Hematopoietic multipotent progenitor cell treated with erythropoietin and hydrocortisone succinate and interleukin-3 and kit ligand, for 6 days (in vitro differentiated cells): ENCODE data around the gene FTCD.

Source experiments
- DNase-seq: peaks from one replicate; pipeline ENCODE4 v3.0.0-alpha.2; 2015

Gene FTCD

DNA sequence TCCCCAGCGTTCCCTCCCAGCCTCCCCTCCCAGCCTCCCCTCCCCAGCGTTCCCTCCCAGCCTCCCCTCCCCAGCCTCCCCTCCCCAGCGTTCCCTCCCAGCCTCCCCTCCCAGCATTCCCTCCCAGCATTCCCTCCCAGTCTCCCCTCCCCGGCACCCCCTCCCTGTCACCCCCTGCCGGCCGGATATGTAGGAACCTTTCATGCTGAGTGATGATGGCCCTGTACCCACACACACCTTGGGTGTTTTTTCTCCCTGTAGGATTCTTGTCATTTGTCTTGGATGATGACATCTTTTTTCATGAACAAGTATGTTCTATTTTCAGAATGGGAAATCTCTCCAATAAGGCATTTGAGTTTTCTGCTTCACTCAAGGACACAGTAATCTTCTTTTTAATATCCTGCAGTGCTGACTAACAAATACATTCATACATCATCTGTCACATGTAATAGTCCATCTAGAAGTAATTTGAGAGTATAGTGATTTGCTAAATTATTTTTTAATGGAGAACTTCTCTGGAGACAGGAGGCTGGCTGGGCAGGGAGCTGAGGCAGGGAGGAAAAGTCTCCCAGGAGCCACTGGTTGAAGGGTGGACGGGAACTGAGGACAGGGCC is 19.5 kb downstream of the FTCD start:
- no peak for DNase-seq

DNA sequence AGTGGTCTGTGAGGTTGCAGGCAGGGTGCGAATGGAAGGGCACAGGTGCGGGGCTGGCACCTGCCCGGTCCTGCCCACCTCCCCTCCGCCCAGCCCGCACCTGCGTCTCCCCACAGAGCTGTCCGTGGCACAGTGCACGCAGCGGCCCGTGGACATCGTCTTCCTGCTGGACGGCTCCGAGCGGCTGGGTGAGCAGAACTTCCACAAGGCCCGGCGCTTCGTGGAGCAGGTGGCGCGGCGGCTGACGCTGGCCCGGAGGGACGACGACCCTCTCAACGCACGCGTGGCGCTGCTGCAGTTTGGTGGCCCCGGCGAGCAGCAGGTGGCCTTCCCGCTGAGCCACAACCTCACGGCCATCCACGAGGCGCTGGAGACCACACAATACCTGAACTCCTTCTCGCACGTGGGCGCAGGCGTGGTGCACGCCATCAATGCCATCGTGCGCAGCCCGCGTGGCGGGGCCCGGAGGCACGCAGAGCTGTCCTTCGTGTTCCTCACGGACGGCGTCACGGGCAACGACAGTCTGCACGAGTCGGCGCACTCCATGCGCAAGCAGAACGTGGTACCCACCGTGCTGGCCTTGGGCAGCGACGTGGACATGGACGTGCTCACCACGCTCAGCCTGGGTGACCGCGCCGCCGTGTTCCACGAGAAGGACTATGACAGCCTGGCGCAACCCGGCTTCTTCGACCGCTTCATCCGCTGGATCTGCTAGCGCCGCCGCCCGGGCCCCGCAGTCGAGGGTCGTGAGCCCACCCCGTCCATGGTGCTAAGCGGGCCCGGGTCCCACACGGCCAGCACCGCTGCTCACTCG is 23.3 kb downstream of the FTCD start:
- no peak for DNase-seq

DNA sequence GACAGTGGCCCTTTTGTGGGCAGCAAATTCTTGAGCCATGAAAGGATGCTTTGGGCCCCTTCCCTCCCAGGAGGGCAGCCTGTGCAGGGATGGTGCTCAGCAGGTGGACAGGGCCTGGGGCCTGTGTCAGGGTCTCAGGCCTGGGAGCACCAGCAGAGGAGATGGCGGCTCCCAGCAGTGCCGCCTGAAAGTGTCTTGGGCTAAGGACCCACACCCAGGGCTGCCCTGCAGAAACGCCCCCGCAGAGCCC is 23.9 kb downstream of the FTCD start:
- no peak for DNase-seq

DNA sequence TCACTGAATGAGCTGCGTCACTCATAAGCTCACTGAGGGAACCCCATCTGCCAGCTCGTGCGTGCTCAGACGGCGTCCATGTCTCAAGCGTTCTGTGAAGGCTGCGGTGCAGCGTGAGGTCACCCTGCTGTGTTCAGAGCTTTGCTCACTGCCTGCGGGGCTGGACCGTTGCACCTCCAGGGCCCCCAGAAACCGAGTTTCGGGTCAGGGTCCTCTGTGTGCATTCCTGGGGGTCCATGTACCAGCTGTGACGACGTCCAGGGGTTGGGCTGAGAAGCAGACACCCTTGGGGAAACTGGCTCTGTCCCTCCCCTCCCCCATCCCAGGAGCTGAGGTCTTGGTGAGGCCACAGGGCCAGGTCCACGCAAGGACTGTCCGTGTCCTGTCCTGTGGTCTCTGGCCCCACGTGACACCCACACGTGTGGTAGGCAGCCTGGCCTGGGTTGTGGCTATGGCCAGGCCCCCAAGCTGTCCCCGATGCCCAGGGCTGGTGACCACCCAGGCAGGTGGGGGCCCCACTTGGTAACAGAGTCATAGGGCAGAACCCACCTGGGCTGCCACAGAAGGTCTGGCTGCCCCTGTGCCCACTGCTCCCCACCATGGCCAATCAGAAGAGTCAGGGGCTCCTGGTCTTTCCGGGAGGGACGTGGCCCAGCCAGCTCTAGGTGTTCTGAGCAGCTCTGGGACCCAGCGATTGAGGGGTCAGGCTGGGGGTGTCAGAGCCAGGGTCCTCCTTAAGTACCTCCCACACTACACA is 24.4 kb downstream of the FTCD start:
- no peak for DNase-seq

DNA sequence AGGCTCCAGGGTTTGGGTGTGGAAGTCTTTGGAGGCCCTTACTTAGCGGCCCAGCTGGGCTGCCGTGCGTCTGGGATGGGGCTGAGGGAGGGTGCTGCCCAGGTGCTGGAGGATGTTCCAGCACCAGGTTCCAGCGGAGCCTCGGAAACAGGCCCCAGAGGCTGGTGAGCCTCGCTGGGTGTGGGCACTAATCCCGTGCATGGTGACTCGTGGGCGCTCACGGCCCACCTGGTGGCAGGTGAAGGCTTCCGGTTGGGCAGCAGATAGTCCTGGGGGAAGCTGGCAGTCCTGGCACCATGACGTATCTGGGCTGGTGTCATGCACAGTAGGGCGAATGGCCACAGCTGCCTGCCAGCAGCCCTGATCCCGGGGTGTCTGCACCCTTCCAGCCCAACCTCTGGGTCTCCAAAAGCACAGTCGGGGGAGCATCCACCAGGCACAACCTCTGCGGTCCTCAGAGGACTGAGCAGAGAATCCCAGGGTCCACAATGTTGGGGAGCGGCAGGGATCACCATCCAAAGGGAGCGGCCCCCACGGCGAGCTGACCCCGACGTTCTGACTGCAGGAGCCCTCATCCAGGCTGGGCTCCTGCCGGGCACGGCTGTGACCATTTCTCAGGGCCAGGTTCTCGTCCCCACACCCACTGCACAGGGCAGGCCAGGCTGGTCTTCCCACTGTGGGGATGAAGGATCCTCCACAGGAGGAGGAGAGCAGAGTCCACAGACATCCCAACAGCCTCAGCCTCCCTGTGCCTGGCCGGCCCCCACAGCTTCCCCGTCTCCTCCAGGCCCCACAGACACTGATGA is 25.3 kb downstream of the FTCD start:
- DNase-seq: no peak

DNA sequence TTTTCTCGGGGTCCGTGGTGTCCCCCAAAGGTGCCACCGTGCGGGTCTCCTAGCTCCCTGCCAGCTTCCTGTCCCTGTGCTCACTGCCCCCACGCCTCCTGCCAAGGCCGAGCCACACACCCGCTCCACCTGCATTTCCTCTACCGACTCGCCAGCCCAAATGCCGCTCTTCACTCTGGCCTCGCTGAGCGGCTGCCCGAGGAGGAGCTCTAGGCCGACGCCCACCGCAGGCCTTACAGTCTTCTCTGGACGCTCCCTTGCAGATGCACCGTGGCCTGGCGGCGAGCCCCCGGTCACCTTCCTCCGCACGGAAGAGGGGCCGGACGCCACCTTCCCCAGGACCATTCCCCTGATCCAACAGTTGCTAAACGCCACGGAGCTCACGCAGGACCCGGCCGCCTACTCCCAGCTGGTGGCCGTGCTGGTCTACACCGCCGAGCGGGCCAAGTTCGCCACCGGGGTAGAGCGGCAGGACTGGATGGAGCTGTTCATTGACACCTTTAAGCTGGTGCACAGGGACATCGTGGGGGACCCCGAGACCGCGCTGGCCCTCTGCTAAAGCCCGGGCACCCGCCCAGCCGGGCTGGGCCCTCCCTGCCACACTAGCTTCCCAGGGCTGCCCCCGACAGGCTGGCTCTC is 26.3 kb downstream of the FTCD start:
- no peak for DNase-seq

DNA sequence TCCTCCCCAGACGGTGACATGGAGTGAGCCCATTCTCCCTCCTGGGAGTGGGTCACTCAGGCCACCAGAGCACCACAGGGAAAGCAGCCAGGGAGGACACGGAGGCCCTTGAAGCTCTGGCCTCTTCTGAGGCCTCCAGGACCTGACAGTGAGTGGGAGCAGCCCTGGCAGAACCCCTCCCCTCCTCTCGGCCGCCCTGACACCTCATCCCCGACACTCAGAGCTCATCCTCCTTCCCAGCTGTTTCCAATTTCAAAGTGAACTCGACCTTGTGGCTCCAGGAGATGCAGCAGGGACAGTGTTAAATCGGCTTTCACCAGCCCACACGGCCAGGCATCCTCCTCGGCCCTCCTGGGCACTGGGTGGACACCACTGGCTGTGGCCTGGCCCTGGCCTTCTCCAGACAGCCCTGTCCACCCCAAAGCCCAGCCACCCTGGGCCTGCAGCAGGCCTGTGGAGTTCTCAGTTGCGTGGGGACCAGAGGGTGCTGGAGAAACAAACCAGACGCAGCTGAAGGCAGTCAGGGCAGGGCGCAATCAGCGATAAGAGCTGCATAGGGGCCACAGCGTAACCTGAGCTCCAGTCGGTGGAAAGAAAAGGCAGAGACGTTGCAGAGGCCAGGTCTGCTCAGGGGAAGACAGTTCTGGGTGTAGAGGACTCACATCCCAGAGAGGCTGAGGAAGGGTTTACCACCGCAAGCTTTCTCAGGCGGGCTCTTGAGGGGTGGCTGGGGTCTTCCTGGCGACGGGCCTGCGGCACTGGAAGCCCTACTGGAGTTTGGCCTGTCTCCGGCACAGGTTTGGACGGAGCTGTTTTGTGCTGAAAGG is 27.1 kb downstream of the FTCD start:
- no peak for DNase-seq

DNA sequence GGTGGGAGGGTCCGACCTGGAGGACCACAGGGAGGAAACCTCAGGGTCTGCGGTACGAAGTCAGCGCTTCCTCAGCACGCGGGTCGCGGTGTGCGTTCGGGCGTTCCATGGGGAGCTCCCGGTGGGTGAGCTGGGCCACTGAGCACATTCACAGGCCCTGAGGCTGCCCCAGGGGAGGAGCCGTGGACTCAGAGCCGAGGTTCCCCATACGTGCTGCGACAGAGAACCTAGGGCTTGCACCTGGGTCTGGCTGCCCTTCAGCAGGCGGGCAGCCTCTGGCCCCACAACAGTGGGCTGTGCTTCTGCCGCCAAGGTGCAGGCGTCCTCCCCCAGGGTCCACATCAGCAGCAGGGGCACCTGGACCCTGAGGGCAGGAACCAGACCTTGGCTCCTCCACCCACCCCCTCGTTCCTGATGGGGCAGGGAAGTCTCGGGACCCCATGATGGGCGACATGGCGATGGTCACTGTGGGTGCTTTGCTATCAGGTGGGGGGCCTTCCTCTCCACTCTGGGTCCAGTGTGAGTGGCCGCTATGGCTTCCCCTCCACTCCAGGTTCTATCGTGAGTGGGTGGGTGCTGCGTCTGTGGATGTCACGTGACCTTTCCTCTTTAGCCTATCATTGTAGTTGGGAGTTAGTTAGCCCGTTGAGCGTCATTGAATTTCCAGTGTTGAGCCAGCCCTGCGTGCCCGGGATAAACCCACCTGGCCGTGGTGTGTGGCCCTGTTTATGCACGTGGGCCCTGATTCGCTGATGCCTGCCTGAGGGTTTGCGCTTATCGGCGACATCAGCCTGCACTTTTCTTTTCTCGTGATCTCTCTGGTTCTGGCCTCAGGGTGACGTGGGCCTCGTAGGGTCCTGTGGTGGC is 27.9 kb downstream of the FTCD start:
- DNase-seq: no peak

DNA sequence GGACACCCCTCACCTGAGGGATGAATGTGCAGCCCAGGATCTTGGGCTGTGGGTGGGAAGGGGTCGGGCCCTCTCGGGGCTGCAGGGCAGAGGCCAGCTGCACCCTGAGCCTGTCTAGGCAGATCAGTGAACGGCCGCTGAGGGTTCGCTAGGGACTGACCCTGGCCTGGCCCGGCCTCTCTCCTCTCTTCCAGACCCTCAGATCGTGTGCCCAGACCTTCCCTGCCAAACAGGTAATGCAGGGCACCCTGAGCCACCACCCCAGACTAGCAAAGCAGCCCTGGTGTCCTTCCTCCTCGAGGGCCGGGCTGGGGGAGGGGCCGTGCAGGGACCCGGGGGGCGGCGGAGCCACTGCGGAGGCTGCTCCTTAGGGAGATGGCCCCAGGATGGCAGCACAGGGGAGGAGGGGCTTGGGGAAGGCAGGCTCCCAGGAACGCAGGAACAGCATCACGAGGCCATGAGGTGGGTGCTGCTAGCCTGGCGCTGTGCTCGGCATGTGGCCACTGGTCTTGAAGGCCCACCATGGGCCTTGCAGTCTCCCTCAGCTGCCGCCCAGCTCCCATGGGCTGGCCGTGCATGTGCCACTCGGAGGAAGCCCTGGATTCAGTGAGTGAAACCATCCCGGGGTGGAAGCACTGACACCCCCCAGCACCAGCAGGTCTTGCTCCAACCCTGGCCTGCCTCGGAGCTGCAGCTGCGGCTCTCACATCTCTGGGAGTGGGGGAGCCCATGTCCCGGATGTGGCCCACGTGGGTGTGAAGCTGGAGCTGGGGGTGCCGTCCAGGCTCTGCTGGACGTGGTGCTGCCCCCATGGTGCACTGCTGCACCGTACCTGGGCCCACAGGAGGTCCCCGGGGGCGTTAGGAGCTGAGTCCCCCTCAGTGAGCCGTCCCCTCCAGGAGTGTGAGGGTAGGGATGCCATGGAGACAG is 28.8 kb downstream of the FTCD start:
- DNase-seq: no peak

DNA sequence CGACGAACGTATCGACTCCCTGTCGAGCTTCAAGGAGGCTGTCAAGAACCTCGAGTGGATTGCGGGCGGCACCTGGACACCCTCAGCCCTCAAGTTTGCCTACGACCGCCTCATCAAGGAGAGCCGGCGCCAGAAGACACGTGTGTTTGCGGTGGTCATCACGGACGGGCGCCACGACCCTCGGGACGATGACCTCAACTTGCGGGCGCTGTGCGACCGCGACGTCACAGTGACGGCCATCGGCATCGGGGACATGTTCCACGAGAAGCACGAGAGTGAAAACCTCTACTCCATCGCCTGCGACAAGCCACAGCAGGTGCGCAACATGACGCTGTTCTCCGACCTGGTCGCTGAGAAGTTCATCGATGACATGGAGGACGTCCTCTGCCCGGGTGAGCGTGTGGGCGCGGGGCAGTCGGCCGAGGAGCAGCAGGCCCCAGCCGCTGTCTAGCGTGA is 29.5 kb downstream of the FTCD start:
- no peak for DNase-seq

DNA sequence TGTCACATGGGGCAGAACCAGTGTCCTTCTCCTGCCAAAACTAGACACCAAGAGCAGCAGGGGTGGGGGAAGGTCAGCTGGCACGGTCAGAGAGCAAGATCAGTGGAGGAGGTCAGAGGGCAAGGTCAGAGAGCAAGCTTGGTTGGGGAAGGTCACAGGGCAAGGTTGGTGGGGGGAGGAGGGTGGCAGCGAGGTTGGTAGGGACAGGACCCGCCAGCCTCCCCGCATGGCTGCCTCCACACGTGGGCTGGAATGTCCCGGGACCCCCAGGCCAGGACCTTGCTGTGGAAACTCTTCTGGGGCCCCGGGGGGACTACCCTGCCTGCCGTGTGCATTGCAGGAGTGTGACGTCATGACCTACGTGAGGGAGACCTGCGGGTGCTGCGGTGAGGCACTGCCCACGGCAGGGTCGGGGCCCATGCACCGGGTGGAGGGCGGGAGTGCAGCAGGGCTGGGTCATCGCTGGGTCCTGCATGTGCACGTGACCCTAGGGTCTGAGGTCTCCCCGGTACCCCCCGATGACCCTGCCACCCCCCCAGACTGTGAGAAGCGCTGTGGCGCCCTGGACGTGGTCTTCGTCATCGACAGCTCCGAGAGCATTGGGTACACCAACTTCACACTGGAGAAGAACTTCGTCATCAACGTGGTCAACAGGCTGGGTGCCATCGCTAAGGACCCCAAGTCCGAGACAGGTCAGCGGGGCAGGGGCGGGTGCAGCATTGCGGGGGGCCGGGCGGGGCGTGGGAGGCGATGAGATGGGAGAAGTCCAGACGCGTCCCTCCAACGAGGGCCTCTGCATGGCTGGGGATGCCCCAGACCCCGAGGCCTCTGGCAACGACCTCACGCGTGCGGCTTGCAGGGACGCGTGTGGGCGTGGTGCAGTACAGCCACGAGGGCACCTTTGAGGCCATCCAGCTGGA is 30.2 kb downstream of the FTCD start:
- DNase-seq: no peak

DNA sequence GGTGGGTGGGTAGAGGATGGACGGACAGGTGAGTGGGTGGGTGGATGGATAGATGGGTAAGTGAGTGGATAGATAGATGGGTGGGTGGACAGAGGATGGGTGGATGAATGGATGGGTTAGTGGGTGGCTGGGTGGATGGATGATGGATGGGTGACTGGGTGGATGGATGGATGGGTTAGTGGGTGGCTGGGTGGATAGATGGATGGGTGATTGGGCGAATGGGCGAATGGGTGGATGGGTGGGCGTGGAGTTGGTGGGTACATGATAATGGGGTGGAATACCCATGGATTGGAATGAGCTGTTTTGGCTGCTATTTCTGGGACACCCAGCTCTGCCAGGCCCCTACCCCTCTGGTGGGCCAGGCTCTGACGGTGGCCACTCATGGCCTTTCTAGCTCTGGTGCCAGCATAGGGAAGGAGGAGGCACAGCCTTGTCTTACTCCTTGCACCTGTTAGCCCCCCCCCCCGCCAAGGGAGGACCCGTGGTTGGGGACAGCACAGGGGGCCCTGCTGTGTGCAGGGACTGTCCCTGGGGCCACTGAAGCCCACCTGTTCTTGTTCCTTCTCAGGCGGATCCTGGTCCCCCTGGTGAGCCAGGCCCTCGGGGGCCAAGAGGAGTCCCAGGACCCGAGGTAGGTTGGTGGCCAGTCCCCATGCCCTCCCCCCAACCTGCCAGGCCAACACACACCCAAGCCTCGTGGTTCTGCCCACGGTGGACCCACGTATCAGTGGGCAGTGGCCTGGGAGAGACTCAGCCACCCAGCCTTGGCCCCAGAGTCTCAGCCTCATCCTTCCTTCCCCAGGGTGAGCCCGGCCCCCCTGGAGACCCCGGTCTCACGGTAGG is 31.1 kb downstream of the FTCD start:
- DNase-seq: no peak

DNA sequence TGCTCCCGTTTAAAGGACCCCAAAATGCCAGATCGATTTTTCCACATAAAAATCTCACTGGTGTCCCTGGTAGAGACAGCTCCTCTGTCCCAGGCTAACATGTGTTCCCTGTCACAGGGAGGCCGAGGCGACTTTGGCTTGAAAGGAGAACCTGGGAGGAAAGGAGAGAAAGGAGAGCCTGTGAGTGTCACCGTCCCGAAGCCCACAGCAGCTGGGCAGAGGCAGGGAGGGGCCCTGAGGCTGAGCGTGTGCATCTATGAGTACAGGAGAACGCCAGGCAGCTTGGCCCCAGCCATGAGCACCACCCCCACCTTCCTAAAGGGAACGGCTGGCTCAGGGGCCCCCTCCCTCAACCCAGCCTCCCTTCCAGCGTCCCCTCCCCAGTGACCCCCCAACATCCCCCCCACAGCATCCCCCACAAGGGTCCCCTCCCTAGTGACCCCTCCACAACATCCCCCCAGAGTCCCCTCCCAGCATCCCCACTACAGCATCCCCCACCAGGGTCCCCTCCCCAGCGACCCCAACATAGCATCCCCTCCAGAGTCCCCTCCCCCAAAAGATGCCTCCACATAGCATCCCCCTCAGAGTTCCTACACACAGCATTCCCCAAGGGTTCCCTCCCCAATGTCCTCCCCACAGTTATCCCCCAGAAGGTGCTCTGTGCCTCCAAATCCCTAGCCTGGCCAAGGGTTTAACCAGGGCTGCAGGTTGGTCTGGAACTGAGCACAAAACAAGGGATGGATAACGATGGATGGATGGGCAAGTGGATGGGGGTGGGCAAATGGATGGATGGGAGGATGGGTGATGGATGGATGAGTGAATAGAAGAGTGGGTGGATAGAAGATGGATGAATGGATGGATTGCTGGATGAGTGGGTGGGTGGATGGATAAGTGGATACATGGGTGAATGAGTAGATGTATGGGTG is 32.4 kb downstream of the FTCD start:
- DNase-seq: no peak

DNA sequence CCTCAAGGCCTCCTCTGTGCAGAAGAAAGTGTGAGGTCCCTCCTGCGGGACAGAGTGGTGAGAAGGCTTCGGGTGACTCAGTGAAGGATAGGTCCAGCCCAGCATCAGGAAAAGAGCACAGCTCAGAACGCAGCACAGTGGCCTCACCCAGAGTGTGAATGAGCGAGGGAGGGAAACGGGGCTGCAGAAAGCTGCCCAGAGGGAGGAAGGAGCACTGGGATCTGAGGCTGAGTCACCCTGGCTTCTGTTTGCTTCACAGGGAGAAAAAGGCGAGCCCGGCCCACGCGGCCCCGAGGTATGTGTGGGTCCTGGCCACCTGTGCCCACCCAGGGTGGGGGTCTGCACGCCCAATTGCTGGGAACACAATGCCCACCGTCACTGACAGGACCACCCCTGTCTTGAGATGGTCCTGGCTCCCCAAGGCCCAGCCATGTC is 33.1 kb downstream of the FTCD start:
- DNase-seq: no peak

DNA sequence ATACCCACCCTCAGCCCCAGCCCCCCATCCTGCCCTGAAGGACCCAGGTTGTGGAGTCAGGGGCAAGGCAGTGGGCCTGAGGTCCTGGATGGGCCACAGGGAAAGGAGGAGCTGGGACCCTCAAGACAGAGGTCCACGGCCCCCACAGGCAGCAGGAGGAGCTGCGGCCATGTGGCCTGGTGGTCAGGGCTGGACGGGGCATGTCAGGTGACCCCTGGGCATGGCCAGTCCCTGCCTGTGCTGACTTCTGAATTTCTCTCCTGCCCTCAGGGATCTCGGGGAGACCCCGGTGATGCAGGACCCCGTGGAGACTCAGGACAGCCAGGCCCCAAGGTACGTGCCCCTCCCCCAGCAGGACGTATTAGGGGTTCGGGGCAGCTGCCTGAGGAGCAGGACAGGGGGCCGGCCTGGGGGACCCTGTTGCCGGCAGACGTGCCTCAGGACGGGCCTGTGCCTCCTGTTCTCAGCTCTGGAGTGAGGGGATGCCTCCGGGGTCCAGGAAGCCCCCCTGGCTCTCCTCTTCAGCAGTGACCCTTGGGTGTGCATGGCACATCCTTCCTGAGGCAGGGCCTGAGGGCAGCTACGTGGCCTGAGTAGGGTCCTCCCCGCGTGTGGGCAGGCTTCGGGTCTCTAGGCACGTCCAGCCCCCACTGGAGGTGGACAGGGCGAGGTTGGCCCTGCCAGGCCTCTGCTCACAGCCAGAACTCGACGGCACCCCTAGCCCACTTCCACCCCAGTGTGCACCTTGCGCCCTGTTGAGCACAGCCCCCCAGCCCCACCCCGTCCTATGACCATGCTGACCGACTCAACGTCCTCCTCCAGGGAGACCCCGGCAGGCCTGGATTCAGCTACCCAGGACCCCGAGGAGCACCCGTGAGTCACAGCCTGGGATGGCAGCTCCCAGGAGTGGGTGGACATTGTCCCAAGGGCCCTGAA is 33.8 kb downstream of the FTCD start:
- no peak for DNase-seq
